Stimulated activated CD8-positive, alpha-beta memory T cell treated with anti-CD3 and anti-CD28 coated beads, Interleukin-2, amount 100 ng/mL, for 48 hours (primary cell): ENCODE data around the gene SLC36A2.
"Not testable (repeated sequence)": the region's sequence is repeated elsewhere in the genome, so short reads cannot be mapped to it uniquely, and the experiment has no call there.

Source experiments
- DNase-seq, 2 donors: peaks; one replicate each; pipeline ENCODE4 v3.0.0-alpha.2; 2020; ENCODE audit warnings: low read depth in 2 of 2

Gene SLC36A2

DNA sequence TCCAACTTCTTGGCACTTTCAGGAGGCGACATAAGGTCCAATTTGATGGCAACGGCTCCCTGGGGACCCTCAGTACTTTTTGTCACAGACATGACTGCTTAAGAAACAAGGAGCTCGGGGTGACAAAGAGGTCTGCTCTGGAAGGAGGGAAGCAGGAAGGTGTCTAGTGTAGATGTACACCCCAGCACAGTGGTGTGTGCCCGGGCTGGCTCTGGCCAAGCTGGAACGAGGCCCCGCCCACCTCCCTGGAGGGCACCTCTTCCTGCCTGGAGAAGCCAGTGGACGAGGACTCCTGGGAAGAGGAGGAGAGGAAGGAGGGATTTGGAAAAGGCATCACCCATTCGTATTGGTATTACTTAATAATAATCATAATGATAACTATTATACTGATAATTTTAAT lies at the start of gene SLC36A2:
SLC36A2 (minus strand) TSS at position 191 of the 400 bp plus-strand sequence; CDS start at position 92, 99 bp downstream.
- DNase-seq: no peak

DNA sequence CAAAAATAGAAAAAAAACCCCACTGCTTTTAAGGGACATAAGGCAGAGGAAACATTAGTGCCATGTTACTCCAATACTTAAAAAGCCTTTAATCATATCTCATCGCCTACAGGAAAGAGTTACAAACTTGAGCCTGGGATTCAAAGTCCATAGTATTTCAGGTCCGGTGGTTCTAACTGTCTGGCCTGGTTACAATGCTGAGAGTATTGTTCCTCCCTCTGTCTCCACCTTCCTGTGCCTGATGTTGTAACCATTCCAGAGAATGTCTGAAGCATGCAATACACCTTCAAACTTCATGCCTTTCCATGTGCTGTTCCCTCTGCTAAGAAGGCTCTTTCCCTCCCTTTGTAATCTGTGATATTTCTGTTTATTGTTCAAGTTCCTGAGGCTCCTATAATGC lies 41.6 kb upstream of the SLC36A2 start:
- DNase-seq: no peak

DNA sequence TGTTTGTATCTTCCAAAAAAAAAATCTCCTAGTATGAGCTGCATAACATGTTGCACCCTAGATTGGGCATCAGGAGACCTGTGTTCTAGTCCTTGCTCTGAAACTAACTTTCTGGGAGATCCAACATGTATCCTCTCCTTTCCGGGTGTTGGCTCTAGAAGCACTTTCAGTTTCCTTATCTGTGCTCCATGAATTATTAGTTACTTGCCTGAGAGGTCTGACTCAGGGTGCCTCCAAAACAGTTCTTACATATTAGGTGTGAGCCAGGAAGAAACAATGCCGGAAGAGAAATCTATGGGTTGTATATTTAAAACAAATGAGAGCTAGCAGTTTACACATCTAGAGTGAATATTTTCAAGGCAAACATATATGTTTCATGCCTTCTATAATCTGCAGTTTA lies 36.7 kb upstream of the SLC36A2 start:
- no peak for DNase-seq

DNA sequence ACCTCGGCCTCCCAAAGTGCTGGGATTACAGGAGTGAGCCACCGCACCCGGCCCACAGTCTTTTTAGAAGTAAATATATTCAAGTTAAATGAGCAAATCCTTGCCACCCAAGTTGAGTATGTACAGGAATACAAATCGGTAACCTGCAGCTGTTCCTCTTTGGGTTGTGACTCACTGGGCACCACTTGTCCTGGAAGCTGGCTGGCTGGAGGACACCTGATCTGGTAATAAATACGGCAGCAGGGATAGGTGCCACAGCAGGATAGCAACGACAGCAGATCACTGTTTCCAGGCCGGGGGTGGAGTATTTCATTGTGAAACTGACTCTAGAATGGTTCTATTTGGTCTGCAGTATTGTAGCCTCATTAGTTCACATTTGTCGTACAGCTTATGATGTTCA lies 35.7 kb upstream of the SLC36A2 start:
- DNase-seq: no peak

DNA sequence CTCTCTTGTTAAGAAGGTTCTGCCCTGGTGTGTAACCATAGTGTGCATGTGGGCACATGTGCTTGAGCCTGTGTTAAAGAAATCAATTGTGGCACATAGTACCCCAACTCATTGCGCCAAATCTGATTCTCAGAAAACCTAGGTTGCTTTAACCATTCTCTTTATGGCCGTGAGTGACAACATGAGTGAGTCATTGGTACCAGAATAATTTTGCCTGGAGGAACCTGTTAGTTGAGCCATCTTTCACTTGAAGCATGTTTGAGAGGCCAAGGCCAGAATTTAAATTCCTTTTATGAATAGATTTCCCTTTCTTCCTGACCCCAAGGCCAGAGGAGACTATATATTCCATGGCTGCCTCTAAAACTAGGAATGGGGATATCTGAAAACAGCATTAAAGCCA lies 35.2 kb upstream of the SLC36A2 start:
- DNase-seq: no peak

DNA sequence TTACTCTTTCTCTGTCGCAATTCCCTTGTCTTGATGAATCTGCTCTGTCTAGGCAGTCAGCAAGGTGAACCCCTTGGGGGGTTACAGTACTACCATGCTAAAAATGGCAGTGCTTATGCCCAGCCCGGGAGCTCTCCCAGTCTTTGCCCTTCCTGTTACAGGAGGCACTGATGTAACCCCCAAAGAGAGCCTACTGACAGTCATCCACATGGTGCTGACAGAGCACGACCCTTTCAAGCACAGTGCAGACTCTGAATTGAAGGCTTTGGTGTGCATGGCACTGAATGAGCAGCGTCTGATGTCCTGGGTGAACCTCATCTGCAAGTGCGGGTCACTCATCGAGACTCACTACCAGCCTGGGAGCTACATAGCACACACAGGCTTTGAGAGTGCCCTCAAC lies 34.5 kb upstream of the SLC36A2 start:
- DNase-seq: no peak

DNA sequence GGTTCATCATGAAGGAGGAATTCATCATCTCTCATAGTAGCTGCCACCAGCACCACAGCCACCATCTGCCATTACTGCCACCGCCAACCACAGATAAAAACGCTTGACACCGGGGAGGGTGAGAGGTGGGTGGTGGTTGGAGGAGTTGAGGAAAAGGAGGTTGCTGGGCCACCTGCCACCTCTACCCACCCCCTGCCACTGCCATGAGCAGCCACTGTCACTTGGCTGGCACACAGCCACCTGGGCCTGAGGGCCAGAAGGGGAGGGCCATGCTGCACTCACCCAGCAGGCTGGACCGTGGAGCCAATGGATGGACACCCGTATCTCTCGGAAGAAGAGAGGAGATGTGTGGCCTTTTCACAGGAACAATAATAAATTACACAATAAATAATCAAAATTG lies 31.3 kb upstream of the SLC36A2 start:
- DNase-seq: no peak

DNA sequence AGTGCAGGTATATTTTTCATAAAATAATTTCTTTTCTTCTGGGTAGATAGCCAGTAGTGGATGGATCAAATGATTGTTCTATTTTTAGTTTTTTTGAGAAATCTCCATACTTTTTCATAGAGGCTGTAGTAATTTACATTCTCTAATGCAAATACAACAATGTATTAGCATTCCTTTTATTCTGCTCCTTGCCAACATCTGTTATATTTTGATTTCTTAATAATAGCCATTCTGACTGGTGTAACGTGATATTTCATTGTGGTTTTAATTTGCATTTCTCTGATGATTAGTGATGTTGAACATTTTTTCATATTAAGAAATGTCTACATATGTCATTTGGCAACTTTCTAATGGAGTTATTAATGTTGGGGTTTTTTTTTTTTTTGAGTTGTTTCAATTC lies 27.2 kb upstream of the SLC36A2 start:
- DNase-seq: no peak

DNA sequence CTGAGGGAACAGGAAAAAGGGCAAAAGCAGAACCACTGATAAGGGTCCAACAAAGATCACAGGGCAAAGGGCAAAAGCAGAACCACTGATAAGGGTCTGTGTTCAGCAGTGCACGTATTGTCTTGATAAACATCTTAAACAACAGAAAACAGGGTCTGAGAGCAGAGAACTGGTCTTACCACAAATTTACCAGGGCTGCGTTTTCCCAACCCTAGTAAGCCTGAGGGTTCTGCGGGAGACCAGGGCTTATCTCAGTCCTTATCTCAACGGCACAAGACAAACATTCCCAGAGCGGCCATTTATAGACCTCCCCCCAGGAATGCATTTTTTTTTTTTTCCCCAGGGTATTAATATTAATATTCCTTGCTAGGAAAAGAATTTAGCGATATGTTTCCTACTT lies 19.7 kb upstream of the SLC36A2 start:
- DNase-seq: not testable (repeated sequence)

DNA sequence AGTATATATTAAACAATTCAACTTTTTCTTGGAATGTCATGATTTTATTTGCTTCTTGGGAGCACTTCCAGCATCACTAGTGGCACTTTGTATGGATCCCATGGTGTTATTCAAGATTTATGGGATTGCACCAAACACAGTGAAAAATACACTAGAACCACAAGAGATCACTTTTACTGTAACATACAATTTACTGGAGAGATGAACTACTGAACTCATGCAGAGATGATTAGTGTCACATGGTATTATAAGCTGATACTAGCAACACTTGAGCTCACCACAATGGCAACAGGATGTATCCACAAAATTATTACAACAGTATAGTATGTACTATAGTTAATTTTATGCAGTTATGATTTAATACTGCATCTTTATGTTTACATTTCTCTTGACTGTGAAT lies 16.3 kb upstream of the SLC36A2 start:
- no peak for DNase-seq

DNA sequence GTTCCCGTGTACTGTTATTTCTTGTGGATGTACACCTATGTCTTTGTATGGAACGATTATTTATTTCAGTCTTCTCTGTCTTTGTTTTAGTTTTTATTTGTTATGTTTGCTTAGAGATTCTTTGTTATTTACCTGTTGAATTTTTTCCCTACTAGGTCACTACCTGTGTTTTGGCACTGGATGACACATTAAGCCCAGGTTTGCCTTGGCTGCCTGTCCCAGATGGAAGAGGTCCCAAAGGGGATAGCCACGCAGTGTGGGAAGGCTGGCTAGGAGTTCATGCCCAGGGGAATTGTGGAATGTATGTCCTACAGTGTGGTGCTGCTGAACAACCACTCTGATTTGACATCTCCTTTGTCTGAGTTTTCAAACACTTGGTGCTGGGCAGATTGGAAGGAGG lies 15.6 kb upstream of the SLC36A2 start:
- DNase-seq: no peak

DNA sequence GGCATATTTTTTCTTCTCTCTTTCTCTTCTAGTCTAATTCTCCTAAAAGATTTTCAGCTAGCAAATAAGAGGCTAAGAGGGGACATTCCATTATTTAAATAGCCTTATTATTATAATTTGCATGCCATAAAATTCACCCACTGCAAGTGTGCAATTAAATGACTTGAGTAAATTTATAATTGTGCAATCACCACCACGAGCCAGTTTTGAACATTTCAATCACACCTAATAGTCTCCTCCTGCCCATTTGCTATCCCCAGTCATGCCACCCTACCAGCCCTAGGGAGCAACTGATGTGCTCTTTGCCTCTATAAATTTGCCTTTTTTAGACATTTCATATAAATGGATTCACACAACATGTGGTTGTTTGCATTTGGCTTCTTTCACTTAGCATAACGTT lies 12.0 kb upstream of the SLC36A2 start:
- DNase-seq: no peak

DNA sequence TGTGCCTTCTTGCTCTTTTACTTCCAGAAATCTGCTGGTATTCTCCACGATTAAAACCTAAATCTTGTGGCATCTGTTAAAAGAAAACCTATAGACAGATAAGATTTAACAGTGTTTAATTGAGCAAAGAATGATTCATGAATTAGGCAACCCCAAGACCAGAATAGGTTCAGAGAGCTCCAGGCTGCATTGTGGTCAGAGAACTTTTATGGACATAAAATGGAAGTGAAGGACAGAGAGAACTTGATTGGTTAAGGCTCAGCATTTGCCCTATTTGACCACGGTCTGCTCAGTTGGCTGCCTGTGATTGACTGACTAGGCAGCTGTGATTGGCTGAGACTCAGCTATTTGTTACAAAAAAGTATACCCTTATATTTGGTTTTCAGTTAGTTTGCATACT lies 10.4 kb upstream of the SLC36A2 start:
- DNase-seq: no peak

DNA sequence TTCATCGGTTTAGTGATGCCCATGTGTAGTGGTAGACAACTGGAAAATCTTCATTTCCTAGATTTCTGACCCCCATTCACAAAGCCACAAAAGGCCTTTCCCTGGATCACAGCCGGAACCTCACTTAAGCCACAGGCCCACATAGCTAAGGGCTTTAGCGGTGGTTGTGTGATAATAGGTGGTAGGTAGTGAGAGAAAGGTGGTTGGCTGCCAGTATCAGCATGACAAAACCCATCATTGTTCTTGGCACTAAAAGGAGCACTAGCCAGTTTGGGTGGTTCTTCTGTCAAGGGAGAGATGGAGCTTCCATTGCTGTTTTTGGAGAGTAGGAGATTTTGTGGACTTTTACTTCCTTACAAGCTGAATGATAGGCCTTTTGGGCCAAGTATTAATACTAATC lies 9.7 kb upstream of the SLC36A2 start:
- no peak for DNase-seq

DNA sequence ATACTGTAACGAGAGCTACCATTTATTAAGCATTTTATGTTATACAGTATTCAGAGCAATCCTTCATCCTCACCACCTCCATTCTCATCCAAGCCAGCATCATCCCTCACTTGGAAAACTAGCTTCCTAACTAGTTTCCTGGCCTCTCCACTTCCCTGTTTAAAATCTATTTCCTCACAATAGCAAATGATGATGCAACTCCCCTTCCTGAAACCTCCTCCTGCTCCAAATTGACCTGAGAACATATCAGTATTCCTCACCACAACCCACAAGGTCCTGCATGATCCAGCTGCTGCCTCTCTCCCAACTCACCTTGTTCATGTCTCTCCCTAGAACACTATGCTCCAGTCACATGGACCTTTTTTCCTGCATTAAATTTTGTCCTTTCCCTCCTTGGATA lies 4.3 kb upstream of the SLC36A2 start:
- no peak for DNase-seq

DNA sequence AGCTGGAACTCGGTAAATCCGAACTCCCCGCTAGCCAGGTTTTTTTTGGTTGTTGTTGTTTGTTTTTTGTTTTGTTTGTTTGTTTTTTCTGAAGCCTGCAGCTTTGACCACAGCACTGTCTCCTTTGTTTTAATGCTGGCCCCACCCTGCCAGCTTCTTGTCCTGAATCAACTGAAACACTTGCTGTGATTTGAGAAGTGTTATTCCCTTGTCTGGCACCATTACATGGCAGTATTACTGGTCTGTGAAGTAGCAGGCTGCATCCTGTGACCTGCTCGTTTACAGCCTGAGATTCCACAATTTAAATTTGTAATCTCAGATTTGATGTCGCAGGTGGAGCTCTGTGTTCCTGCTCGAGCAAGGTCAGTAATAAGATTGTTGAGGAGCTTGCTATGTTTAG lies 1.4 kb upstream of the SLC36A2 start:
- no peak for DNase-seq

DNA sequence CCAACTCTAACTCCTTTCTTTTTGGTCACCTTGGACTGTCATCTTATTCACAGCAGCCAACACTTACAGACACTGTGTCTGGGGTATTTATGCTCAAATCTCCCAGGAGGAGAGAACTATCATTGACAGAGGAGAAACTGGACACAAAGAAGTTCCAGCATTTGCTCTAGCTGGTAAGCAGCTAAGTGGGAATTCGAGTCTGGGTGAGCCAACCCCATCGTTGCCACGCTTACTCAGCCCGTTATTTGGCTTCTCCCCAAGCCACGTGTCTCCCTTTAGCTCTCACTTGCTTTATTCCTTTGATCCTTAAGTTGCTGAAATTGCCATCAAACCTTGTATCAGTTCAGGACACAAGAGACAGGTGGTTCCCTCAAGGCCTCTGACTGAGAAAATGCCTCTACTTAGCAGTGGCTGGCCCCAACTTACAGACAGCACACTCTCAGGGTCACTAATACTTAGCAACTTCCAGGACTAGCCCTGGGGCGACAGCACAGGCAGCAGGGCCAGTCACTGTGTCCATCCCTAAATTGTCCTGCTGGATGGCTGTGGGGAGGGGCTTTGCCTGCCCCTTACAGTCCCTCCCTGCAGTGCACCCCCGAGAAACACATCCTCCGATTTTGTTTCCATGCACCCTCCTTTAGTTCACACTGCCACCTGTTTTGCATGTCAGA lies 1.4 kb downstream of the SLC36A2 start:
- no peak for DNase-seq

DNA sequence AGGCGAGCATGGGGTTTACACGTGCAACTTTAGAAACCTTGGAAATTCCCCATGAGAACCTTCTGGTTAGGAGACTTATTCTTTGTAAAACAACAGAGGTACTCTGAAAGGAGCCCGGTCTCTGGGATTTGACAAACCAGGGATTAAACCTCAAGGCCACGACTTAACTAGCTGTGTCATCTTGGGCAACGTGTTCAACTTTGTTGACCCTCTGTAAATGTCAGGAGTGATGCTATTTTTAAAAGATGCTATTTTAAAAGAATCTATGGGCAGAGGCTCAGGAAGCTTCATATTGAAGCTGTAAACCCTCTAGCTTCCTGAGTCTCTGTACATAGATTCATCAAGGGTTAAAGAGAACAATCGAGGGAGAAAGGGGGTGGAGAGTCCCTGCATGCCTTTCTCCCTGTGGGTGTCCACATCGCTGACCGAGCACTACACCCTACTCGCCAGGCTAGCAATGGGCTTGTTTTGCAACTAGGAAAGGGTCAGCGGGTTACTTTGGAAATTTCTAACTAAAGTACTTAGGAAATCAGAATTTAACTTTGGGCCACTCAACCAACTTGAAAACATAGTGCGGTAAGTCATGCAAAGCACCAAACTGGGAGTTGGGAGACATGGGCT lies 2.1 kb downstream of the SLC36A2 start:
- DNase-seq: no peak

DNA sequence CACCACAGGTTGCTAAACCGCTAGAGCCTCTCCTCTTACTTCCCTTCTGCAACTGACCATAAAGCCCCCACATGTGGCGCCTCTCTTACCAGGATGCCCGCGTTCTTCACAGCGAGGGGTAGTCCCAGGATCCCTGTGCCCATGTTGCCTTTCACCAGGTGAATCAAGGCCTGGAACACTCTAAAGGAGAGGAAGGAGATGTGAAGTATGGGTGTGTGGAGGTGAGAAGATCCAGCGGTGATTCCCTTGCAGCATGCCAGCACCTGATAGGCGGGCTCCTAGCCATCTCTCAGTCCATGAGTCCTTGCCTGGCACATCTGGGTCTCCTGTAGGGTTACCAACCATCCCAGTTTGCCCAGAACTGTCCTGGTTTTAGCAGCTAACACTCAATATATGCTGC lies 3.3 kb downstream of the SLC36A2 start:
- DNase-seq: no peak

DNA sequence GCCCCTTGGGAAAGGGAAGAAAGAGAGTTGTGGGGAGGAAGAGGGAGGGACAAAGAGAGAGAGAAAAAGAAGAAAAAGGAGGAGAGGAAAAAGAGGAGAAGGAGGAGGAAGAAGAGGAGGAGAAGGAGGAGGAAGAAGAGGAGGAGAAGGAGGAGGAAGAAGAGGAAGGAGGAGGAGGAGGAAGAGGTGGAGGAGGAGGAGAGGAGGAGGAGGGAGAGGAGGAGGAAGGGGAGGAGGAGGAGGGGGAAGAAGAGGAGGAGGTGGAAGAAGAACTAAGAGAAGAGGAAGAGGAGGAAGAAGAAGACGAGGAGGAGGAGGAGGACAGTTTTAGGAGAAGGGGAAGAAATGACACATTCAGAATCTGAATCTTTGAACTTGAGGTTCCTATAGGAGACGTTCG lies 7.4 kb downstream of the SLC36A2 start:
- no peak for DNase-seq

DNA sequence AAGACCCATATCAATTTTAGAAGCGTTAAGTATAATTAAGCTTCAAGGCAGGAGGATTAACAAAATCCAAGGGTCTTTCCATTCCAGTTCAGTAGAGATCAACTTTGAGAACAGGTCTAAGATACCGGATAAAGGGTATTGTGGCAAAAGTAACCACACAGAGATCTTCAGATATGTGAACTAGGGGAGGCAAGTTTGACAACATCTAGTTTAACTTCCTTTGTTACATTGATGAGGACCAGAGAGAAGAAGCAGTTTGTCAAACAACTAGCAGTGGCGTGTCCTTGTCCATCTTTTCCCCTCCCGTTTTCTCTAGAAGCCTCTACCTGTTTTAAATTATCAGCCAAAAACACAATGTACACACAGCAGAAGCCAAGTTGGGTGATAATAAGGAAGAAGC lies 8.6 kb downstream of the SLC36A2 start:
- no peak for DNase-seq

DNA sequence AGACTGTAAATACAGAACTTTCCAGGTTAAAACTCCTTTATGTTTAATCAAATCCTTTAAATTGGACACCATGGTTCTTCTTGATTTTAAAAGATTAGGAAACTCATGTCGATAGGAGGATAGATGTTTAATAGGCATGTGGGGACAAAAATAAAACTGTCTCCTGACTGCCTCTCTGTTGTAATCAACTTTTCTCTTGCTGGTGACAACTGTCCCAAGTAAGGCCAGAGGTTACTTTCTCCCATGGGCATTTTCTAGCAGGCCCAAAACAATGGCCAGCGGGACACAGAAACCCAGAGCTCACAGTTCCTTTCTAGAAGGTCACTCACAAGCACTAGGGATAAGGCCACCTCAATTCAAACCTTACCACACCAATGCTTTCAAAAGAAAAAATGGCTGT lies 14.5 kb downstream of the SLC36A2 start:
- no peak for DNase-seq

DNA sequence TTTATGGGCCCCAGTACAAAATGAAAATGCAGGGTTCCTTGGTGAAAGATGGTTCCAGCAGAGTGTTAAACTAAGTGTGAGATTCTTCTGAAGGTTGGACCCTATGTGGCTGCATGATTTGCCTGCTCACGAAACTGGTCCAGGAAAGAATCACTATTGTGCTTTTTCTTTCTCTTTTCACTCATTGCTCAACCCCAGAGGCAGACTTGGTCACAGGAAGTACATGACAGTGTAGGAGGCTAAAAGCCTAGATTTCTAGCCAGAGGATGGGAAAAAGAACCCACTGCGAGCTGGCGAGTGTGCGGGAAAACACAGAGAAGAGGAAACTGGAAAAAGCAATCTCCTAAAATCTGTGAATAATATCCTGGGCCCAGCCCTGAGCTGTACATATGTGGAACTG lies 18.6 kb downstream of the SLC36A2 start:
- no peak for DNase-seq

DNA sequence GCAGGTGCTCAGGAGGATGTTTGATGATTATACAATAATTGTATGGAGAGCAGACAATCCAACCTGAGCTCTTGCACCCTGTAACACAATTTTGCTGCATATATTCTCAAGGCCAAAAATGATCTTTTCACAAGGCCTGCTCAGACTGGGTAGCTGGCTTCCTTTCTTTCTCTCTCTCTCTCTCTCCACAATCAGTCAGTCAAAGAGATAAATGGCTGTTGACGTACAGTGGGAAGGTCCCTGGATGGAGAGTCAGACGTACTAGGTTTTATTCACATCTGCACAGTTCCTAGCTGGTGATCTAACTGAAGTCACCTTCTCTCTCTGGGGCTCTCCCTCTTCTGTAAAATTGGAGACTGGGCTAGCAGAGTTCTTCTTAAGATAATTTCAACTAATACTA lies 19.8 kb downstream of the SLC36A2 start:
- no peak for DNase-seq
